HFF-Myc (cell line): ENCODE data around the gene SKAP2.

Experiments used
- DNase-seq: peaks from one replicate; pipeline ENCODE4 v3.0.0-alpha.2; 2011; ENCODE audit warnings: low read depth; ENCODE audit errors: extremely low read depth
- H3K4me3 ChIP-seq: replicated peaks from 2 replicates; pipeline ENCODE4 v1.5.1; 2011; ENCODE audit warnings: low read depth, mild to moderate bottlenecking, control low read depth, low read length
- CTCF ChIP-seq: IDR thresholded peaks from 2 replicates; pipeline ENCODE4 v1.5.1; 2012; ENCODE audit warnings: mild to moderate bottlenecking, low read depth, low read length, control low read depth; ENCODE audit errors: missing control alignments

Gene SKAP2

GRCh38 chr7:26858241-26858715, 6.1 kb downstream of the SKAP2 start:
- no peak for TF ChIP-seq CTCF
- H3K4me3 ChIP-seq, result no peak overlapping the region
- no peak for DNase-seq

DNA sequence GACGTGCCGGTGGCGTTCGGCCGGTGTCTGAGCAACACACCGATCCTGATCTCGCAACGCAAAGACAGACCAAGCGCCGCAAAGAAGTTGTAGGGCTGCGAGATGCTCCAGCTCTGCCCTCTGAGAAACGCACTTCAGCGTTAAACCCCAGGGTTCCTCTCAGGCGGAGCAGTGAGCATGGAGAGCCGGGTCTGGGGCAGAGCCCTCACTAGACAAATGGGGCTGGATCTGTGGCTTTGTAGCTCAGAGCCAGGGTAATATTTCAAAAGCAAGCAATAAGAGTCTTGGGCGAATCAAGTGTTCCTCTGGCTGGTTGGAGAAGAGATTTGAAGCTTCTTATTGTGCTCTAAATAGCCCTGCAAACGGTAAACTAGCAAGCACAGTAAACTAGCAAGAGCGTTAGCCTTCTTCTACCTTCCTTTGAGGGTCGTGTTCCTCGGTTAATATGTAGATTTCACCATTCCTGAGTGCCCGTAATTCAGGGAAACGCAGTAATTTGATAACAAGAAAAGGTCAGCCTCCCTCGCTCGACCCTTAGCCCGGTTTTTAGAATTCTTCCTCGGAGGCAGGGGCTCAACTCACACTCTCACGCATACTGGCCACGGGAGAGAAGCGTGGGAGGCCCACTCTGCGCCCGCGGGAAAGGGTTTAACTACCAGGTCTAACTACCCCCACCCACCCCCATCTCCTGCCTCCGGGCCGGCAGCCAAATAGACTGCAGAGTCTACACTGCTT, 6.7 kb downstream of the SKAP2 start:
- no peak for DNase-seq
- no peak for TF ChIP-seq CTCF
- no peak overlapping the region for H3K4me3 ChIP-seq

DNA sequence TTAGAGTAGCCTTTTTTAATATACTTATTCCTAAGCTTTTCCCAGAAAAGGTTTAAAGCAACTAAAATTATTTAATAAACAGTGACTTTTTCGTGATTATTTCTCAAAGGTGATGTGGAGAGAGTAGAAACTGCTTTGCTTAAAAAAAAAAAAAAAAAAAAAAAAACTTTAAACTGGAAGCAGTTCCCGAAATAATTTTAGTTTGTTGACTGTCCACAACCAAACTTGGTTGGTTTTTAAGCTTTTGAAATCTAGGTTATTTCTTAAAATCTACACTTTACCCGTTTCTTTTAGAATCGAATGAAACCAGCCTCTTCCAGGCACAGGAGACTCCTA, 7.3 kb downstream of the SKAP2 start:
- no peak overlapping the region for H3K4me3 ChIP-seq
- DNase-seq, result no peak
- TF ChIP-seq CTCF, result no peak

GRCh38 chr7:26856176-26856985, 8.0 kb downstream of the SKAP2 start:
- H3K4me3 ChIP-seq, result no peak overlapping the region
- no peak for DNase-seq
- TF ChIP-seq CTCF, result no peak

DNA sequence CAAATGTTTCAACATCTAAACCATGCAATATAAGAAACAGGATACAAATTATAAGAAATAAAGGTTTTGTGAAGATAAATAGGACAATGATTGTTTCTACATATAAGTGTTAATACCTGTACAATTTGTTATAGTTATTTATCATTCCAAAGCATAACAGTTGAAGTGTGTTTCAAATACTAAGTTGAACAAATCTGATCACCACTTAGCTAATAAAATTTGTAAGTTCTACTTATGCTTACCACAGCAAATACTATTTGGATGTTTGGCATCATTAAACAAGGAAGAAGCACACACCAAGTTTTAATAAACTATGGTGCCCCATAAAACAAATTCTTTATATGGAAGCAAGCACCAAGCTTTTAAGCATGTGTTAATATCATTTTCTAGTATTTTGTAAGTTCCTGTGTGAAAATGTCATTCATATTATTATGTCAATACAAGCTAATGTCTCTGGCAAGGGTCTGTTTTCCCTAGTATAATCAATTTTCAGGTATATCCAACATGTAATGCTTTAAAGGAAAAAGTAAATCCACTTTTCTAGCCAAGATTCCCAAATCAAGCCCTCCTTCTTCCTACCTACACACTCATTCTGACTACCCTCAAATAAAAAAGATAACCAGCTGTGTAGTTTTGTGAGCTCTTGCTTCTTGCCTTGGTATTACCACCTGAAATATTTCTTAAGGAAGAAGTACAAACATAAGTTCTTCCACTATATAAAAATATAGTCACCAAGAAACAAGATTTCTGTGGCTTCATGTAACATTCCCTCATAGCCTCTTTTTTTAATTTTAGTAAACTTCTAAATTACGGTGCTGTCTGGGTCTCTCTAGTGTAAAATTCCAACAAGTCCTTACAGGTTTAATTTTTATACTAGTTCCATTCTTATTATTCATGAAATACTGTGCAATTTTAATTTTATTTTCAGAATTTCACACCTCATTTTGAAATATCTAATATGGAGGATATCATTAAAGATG, 9.2 kb downstream of the SKAP2 start:
- no peak for TF ChIP-seq CTCF
- DNase-seq, result no peak
- H3K4me3 ChIP-seq, result no peak overlapping the region

GRCh38 chr7:26853788-26854393, 10.5 kb downstream of the SKAP2 start:
- peak; percentile 42 for TF ChIP-seq CTCF
- DNase-seq, result no peak
- H3K4me3 ChIP-seq, result no peak overlapping the region
